Epidermal melanocyte (primary cell): Measurements from ENCODE around the gene RASSF7.

Experiments
- DNase-seq: peaks from one replicate; pipeline ENCODE4 v3.0.0; 2011; ENCODE audit warnings: low spot score; ENCODE audit not compliant: insufficient read length

The RASSF7 gene

GRCh38 chr11:581752-582151 lies 21.0 kb downstream of the RASSF7 start:
- DNase-seq: no peak

GRCh38 chr11:584287-584686 lies 23.5 kb downstream of the RASSF7 start:
- DNase-seq: no peak

GRCh38 chr11:586376-587316 lies 25.9 kb downstream of the RASSF7 start:
- no peak for DNase-seq

- no peak for DNase-seq
These were observed 26.8 kb downstream of the RASSF7 start for GRCh38 chr11:587546-587945.

DNA sequence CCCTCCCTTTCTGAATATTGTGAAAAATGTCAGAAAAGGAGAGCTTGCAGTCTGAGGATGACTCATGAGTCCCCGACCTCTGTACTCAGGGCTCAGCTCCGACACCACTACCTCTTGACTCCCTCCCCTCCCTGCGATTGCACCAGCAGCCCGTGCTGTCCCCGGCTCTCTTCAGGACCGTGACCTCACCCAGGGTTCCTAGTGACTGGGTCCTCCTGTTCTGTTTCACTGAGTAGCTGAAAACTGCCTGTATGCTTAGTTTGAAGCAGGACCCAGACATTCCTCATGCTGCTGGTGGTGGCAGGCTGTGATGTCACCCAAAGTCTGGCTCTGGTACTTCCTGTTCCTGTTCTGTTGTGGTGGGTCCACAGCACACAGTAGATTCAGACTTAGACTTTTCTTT lies 27.2 kb downstream of the RASSF7 start:
- no peak for DNase-seq

DNA sequence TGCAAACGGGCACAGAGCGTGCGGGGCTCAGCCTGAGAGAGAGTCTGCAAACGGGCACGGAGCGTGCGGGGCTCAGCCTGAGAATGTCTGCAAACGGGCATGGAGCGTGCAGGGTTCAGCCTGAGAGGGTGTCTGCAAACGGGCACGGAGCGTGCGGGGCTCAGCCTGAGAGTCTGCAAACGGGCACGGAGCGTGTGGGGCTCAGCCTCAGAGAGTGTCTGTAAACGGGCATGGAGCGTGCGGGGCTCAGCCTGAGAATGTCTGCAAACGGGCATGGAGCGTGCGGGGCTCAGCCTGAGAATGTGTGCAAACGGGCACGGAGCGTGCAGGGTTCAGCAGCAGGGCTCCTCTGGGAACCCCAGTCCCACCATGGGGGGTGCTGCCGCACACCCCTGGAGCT lies 29.0 kb downstream of the RASSF7 start:
- DNase-seq: no peak

- DNase-seq: no peak
These were observed 30.2 kb downstream of the RASSF7 start for GRCh38 chr11:590997-591396.

DNA sequence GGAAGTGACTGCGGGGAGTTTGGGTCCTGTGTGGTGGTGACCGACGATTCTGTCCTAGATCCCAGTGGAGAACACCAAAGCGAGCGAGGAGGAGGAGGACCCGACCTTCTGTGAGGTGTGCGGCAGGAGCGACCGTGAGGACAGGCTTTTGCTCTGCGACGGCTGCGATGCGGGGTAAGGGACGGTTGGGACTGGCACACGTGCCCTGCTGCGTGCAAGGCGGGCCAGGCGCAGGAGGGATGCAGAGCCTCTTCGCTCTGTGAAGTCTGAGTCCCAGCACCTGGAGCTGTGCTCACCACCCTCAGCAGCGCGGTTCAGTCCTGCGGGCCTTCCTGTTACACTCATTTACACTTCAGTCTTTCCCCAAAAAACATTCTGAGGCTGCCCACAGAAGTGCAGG lies 31.7 kb downstream of the RASSF7 start:
- no peak for DNase-seq

DNA sequence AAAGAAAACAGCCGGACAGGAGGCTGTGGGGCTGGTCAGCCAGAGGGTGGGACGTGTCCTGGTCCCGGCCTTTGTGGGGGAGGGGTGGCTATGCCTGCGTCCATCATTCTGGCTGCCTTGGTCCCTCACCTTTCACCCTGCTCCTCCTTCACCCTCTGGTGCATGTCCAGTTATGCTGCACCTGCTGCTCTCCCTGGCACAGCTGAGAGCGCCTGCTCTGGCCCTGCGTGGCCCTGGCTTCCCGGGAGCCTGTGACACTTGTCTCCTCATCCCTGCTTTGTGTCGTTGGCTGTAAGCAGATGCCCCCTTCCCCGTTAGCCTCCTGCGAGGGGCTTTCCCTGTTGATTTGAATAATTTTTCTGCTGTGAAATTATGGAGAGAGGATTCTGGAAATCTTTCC lies 32.1 kb downstream of the RASSF7 start:
- no peak for DNase-seq

GRCh38 chr11:593347-593746 lies 32.6 kb downstream of the RASSF7 start:
- no peak for DNase-seq

- no peak for DNase-seq
These were observed 34.6 kb downstream of the RASSF7 start for GRCh38 chr11:595400-595799.

GRCh38 chr11:596374-596773 lies 35.6 kb downstream of the RASSF7 start:
- DNase-seq: no peak

- no peak for DNase-seq
These were observed 36.5 kb downstream of the RASSF7 start for GRCh38 chr11:597166-597725.

DNA sequence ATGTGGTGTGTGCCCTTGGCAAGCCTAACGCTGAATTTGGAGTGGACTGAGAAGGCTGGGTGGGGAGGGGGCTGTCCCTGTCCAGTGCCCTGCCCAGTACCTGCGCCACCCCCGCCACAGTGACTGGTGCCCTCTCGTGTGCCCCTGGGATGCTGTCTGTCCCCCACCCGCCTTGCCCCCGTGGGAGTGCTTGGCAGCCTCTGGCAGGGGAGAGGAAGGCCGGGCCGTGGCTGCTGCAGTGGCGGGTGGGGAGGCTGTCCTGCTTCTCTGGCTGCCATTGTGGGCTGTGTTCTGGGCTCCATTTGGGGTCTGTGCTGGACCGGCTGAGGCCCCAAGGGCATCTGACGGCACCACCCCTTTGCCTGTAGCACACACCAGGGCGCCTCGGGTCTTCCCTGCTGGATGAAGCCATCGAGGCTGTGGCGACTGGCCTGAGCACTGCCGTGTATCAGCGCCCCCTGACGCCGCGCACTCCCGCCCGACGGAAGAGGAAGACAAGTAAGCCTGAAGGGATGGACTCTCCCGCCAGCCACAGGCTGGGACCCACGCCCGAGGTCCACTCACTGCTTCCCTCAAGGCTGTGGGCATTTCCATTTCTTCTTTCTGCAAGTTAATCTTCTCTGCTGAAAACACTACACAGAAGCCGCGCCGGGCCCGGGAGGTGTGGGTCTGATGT lies 37.4 kb downstream of the RASSF7 start:
- DNase-seq: no peak

DNA sequence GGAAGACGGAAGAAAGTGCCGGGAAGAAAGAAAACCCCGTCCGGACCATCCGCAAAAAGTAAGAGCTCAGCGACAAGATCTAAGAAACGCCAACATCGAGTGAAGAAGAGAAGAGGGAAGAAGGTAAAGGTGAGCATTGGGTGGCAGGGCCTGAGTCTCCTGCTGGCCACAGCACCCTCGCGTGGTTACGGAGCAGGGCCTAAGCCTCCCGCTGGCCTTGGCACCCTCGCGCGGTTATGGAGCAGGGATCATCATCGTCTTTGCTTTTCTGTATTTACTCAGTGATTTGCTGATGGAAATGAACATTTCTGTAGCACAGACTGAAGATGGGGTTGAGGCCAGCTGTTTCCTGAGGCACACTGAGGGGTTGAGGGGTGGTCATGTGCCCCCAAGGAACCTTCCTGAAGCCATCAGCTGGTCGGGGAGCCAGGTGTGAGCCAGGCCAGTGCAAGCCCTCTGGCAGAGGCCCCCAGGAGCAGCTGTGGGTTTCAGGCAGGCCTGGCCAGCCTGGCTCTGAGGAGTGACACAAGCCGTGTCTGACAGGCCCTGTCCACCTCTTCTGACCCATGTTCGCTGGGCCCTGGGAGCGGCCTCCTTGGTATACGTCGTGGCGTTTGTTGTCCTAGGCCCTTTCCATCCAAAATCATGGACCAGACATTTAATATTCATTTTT lies 40.9 kb downstream of the RASSF7 start:
- no peak for DNase-seq

GRCh38 chr11:603154-603553 lies 42.4 kb downstream of the RASSF7 start:
- DNase-seq: no peak

- no peak for DNase-seq
These were observed 44.7 kb downstream of the RASSF7 start for GRCh38 chr11:605286-606129.

GRCh38 chr11:606245-606644 lies 45.5 kb downstream of the RASSF7 start:
- no peak for DNase-seq

- DNase-seq: no peak
These were observed 46.4 kb downstream of the RASSF7 start for GRCh38 chr11:607020-607780.

DNA sequence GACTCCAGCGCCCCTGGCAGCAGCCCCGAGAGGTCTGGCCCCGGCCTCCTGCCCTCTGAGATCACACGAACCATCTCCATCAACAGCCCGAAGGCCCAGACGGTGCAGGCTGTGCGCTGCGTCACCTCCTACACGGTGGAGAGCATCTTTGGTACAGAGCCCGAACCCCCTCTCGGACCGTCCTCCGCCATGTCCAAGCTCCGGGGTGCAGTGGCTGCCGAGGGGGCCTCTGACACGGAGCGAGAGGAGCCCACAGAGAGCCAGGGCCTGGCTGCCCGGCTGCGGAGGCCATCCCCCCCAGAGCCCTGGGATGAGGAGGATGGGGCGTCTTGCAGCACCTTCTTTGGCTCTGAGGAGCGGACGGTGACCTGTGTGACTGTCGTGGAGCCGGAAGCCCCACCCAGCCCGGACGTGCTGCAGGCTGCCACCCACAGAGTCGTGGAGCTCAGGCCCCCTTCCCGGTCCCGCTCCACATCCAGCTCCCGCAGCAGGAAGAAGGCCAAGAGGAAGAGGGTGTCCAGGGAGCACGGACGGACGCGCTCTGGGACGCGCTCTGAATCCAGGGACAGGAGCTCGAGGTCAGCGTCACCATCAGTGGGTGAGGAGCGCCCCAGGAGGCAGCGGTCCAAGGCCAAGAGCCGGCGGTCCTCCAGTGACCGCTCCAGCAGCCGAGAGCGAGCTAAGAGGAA lies 47.3 kb downstream of the RASSF7 start:
- no peak for DNase-seq
